GF-D8 (cell line): ENCODE data around the gene KCNQ1.
"Not testable (repeated sequence)": the region's sequence is repeated elsewhere in the genome, so short reads cannot be mapped to it uniquely, and the experiment has no call there.

Experiments used
- DNase-seq: peaks from one replicate; lab custom pipeline; 2025; lab: John Stamatoyannopoulos, UW

The KCNQ1 gene

DNA sequence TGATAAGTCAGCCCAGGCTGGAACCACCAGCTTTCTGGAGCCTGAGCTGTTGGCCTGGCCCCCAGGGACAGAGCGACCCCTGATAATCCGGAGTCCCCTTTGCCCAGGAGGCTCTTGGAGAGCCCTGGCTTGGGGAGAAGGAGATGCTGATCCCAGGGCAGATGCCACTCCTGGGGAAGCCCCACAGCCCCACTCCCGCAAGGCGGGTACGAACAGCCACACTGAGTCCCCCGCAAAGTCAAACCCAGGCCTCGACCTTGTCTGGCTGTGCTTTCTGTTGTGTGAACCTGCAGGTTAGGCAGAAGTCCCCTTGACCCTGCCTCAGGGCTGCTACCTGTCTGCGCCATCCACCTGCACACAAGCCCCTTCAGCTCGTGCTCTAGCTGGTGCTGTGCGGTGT, 147.0 kb downstream of the KCNQ1 start:
- DNase-seq, result no peak

DNA sequence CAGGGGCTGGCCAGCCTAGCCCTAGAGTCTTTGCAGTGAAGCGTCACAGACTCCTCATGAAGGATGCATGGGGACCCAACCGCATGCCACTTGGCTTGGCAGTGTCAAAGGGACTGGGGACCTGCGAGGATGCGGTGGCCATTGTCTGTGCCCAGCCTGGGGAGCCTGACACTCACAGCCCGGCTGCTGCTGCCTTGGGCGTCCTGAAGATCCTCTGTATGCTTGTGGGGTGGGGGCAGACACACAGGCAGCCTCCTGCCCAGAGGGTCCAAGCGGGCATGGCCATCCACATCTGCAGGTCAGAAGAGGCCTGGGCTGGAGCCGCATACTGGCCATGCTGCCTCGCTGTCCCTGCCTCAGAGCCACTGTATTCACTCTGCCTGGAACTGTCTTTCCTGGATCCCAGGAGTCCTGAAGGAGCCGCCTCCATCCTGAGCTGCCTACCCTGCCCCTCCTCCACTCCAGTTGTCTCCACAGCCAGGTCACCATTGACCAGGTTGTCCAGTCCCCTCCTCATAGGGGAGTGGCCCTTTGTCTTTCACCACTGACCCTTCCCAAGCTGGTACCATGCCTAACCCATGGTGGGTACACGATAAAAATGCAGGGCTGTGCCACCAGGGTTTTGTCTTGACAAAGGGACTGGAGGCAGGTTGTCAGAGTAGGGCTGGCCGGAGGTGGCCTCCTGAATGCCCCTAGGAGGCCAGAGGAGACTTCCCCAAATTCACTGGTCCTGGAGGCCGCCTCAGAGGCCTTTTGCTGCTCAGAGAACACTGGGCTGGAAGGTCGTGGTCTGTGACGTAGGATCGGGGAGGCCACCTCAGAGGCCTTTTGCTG, 148.0 kb downstream of the KCNQ1 start:
- DNase-seq, result no peak

DNA sequence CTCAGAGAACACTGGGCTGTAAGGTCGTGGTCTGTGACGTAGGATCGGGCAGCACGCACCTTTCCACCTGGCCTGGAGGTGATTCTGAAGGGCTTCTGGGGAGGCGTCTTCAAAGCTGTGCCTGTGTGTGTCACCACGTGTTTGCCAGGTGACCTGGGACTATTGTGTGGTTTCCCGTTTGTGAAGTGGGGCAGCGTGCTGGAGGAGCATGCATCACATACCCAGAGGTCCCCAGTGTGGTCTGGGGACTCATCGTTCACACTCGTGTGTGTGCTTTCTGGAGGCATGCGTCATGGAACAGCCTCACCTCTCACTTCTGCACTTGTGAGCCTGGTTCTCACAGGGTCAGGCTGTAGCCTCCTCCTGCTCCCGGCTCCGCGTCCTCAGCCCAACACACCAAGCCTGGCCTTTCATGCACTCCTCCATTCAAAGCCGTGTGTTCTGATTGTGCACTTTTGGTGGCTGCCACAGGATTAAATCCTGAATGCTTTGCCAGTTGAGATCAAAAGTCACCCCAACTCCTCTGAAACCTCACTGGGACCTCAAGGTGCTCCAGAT, 148.7 kb downstream of the KCNQ1 start:
- no peak for DNase-seq

DNA sequence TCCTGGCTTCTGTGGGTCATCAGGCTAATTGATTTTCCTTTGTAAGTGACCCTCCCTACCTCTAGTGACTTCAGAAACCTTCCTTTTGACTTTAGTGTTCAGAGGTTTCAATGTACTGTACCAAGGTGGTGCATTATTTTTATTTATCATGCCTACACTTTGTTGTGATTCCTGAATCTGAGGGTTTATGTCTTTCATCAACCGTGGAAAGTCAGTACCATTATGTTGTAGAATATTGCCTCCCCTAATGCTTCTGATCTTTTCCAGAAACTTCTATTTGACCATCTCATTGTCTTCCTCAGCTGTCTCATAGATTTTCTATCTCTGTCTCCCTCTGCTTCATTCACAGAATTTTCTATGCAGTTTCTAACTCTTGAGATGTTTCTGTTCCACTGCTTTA, 149.5 kb downstream of the KCNQ1 start:
- DNase-seq, result no peak

DNA sequence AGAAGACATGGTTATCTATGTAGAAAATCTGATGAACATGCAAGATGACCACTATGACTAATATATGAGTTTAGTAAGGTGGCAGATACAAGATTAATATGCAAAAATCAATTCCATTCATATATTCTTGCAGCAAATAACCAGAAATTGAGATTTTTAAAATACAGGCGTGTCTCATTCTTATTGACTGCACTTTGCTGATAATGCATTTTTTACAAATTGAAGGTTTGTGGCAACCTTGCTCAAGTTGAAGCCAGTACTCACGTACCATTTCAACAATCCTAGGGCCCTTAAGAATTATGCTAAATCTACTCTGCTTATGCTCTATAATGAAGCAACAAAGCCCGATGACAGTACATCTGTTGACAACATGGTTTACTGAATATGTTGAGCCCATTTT, 150.4 kb downstream of the KCNQ1 start:
- DNase-seq, result no peak

DNA sequence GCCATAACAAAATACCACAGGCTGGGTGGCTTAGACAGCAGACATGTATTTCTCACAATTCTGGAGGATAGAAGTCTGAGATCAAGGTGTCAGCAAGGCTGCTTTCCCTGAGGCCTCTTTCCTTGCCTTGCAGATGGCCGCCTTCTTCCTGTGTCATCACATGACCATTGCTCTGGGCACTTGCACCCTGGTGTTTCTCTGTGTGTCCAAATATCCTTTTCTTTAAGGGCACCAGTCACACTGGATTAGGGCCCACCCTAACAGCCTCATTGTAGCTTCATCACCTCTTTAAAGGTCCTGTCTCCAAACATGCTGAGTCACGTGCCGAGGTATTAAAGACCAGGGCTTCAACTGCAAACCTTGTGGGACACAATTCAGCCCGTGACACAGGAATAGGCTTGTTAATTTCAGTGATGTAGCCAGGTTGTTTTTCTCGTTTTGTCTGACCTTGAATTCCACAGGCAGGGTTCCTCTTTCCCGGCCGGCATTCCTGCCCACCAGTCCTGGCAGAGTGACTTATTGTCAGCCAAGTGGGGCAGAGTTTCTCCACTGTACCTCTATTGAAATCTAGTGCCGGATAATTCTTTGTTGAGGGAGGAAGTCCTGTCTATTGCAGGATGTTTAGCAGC, 154.9 kb downstream of the KCNQ1 start:
- DNase-seq, result no peak

DNA sequence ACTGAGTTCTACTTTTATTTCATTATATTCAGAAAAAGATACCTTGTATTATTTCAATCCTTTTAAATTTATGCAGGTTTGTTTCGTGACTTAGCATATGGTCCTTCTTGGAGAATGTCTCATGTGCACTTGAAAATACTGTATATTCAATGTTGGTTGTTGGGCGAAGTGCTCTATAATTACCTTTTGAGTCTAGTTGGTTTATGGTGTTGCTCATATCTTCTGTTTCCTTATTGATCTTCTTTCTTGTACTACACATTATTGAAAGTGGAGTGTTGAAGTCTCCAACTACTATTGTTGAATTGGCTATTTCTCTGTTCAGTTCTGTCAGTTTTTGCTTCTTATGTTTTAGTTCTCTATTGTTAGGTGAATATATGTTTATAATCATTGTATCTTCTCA, 164.5 kb downstream of the KCNQ1 start:
- DNase-seq, result no peak

DNA sequence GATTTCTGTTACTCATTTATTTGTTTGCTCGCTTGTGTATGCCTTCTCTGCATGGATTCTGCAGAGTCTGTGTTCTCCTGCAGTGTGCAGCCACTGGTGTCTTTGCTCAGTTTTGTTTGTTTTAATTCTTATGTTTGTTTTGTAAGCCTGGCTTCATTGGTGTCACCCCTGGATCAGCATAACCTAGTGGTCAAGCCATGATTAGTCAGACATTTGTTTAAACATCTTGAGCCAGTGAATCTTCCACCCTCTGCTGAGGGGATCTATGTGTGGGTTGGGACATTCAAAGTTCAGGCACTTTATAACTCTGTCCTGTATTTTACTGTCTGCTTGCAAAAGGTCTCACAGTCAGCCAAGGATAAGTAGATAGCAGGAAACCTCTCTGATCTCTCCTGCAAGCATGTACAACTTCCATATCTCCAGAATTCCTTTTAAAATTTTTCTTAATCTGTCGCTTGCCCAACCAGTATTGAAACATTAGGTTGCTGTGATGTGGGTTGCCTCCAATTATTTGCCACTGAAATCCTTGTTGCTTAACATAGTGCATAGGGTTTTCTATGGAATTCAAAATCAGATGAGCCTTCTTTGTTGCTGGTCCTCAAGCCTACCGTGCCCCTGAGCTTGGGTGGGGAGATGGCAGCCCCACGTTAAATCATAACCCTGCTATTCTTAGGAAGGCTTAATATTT, 168.2 kb downstream of the KCNQ1 start:
- no peak for DNase-seq

DNA sequence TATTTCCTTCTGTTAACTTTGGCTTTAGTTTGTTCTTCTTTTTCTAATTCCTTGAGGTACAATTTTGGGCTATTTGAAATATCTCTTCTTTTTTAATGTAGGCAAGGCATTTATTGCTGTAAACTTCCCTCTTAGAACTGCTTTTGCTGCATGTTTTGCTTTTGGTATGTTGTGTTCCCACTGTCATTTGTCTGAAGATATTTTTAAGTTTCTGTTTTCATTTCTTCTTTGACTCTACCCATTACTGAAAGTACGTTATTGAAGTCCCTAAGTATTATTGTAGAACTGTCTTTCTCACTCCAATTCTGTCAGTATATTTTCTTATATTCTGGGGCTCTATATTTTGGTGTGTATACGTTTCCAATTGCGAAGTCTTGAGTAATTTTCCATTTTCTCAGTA, 177.1 kb downstream of the KCNQ1 start:
- no peak for DNase-seq

DNA sequence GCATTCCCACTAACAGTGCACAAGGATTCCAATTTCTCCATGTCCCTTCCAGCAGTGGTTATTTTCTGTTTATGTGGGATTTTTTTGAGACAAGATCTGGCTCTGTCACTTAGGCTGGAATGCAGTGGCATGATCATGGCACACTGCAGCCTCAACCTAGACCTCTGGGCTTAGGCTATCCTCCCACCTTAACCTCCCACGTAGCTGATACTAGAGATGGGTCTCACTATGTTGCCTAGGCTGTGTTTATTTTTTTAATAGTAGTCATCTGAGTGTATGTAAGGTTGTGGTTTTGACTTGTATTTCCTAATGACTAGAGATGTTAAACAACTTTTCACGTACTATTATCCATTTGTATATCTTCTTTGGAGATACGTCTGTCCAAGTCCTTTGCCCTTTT, 180.4 kb downstream of the KCNQ1 start:
- no peak for DNase-seq

DNA sequence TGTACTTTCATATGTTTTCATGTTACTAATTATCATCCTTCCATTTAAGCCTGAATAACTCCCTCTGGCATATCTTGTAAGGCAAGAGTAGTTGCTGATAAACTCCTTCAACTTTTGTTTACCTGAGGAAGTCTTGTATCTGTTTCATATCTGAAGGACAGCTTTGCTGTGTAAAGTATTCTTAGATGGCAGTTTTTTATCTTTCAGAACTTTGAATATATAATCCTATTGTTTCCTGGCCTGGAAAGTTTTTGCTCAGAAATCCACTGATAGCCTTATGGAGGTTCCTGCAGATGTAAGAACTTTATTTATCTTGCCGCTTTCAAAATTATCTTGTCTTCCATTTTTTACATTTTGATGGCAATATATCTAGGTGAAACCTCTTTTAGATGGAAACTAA, 185.9 kb downstream of the KCNQ1 start:
- DNase-seq, result no peak

DNA sequence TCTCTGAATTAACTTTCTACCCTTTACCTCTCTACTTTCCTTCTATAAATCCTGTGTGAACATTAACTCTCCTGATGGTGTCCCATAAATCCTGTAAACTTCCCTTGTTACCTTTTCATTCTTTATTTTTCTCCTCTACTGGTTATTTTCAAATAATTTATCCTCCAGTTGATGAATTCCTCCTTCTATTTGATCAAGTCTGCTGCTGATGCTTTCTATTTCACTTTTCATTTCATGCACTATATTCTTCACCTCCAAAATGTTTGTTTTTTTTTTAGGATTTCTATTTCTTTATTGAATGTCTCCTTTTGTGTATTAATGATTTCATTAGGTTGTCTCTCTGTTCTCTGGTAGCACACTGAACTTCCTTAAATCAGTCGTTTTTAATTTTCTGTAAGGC, 186.4 kb downstream of the KCNQ1 start:
- no peak for DNase-seq

DNA sequence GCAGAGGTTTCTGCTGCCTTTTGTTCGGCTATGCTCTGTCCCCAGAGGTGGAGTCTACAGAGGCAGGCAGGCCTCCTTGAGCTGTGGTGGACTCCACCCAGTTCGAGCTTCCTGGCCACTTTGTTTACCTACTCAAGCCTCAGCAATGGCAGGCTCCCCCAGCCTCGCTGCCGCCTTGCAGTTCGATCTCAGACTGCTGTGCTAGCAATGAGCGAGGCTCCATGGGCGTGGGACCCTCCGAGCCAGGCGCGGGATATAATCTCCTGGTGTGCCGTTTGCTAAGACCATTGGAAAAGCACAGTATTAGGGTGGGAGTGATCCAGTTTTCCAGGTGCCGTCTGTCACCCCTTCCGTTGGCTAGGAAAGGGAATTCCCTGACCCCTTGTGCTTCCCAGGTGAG, 195.0 kb downstream of the KCNQ1 start:
- not testable (repeated sequence) for DNase-seq

DNA sequence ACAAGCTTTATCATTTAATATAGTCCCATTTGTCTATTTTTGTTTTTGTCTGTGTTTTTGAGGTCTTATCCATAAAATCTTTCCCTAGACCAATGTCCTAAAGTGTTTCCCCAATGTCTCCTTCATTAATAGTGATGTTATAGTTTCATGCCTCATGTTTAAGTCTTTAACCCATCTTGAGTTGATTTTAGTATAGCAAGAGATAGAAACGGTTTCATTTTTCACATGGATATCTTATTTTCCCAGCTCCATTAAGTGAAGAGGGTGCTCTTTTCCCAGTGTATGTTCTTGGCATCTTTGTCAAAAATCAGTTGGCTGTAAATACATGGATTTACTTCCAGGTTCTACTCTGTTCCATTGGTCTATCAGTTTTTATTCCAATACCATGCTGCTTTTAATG, 196.8 kb downstream of the KCNQ1 start:
- no peak for DNase-seq

DNA sequence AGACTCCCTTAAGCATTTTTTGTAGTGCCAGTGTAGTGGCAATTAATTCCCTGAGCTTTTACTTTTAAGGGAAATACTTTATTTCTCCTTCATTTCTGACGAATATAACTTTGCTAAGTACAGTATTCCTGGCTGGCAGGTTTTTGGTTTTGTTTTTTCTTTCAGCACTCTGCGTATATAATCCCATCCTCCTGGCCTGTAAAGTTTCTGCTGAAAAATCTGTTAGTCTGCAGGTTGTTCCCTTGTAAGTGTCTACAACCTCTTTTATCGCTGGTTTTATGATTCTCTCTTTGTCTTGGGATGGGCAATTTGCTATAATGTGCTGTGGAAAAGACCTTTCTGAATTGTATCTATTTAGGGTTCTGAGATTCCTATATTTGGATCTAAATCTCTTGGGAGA, 198.9 kb downstream of the KCNQ1 start:
- no peak for DNase-seq

DNA sequence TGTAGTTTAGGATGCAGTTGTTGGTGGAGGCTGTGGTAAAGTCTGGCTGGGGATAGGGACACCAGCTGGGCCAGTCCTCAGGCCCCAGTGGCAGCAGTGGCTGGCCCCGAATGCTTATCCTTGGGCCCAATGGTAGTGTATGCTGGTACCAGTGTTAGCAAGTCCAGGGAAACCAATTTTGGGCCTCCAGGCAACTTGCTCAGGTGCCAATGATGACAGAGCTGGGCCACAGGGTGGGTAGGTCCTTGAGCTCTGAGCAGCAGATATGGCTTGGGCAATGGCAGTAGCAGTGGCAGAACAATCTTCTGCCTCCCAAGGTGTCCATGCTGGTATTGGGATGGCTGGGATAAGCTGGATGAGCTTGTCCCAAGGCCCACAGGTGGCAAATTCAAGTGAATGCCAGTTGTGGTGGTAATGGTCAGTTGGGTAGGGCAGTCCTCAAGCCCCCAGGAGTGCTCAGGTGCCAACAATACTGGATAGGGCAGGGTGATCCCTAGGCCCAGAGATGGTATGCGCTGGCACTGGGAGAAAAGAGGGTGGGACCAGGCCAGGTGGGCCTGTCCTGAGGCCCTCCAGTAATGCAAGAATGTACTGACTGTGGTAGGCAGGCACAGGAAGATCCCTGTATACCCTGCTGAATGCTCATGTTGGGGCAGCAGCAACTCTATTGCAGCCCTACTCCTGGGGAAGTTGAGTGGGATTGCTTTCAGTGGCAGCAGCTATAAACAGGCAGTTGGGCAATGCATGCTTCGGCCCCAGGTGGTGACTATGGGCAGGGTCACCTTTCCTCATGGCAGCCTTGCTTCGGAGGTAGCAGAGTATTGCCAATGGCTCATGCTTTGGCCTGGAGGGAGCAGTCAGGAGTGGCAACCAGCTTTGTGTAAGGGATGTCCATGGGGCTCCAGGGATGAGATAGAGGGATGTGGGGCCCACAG, 200.3 kb downstream of the KCNQ1 start:
- DNase-seq, result no peak

DNA sequence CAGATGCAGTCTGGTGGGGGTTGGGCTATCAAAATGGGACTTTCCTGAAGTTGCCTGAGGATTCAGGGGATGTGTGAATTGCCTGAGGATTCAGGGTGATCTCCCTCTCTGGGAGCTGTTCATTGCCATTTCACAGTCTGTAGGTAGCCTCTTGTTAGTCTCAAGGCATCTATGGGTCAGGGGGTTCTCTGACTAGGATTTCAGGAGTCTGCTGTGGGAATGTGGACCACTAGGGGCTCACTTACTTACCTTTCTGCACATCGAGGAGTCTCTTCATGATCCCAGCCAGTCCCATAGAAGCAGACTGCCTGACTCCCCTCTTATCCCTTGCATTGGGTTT, 200.9 kb downstream of the KCNQ1 start:
- no peak for DNase-seq

DNA sequence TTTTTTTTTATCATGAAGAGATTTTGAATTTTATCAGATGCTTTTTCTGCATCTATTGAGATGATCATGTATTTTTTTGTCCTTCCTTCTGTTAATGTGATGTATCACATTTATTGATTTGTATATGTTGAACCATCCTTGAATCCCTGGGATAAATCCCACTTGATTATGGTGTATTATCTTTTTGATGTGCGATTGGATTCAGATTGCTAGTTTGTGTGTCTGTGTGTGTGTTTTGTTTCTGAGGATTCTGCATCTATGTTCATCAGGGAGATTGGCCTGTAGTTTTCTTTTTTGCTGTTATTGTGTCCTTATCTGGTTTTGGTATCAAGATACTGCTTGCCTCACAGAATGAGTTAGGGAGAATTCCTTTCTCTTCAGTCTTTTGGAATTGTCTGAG, 202.4 kb downstream of the KCNQ1 start:
- DNase-seq, result no peak

DNA sequence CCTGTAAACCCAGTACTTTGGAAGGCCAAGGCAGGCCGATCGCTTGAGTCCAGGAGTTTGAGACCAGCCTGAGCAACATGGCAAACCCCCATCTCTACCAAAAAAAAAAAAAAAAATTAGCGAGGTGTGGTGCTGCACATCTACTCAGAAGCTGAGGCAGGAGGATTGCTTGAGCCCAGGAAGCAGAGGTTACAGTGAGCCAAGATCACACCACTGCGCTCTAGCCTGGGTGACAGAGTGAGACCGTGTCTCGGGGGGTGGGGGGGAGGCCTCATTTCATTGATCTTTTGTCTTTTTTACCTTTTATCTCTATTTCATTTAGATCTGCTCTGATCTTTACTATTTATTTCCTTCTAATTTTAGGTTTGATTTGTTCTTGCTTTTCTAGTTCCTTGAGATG, 203.1 kb downstream of the KCNQ1 start:
- DNase-seq, result no peak

DNA sequence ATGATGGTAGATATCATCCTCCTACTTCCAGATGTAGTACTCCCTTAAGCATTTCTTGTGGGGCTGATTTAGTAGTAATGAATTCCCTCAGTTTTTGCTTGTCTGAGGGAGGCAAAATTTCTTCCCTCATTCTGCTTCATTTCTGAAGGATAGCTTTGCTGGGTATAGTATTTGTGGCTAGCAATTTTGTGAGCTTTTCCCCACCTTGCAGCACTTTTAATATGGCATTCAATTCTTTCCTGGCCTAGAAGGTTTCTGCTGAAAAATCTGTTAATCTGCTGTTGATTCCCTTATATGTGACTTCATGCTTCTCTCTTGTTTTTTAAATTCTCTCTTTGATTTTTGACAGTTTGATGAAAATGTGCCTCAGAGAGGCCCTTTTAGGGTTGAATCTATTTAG, 204.6 kb downstream of the KCNQ1 start:
- DNase-seq, result no peak

DNA sequence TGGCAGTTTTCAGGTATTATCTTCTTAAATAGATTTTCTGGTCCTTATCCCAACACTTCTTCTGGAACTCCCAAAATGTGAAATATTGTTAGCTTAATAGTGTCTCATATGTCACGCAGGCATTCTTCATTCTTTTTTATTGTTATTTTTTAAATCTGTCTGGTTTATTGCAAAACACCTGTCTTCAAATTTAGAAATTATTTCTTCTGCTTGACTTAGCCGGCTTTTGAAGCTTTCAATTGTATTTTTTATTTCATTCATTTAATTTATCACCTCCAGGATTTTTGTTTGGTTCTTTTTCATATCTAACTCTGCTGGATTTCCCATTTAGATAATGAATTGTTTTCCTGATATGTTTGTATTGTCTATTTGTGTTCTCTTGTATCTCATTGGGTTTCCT, 205.0 kb downstream of the KCNQ1 start:
- DNase-seq, result no peak

DNA sequence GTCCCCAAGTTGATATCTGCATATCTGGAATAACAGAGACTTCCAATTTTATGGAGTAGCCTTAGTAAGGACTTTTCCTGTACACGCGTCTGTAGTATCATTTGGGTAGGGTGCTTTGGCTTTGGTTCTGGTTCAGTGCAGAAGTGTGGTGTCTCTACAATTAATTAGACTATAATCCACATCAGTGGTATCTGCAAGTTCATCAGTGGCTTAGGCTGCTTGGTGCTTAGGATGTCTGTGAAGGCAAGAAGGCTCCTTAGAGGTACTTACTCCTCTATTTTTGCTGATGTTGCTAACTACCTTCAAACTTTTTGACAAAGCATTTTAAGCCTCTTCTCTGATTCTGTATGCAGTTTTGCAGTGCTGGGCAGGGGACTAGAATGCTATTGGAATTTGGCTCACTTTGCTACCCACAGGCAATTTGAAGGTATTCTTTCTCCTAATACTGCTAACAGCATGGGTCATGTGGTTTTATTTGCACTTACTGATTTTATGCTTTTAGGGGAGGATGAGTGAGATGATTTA, 205.6 kb downstream of the KCNQ1 start:
- no peak for DNase-seq
